ENCODE measurements around the gene TMEM272. TPM values are rescaled to one million over a fixed set of nuclear protein-coding genes. Genes with fewer than 3 reads are reported as not detected.

The TMEM272 gene
- total and polyA plus RNA-seq, 2 donors (not counting 1 experiment from before 2014, with no cell fraction given) = not detected

DNA sequence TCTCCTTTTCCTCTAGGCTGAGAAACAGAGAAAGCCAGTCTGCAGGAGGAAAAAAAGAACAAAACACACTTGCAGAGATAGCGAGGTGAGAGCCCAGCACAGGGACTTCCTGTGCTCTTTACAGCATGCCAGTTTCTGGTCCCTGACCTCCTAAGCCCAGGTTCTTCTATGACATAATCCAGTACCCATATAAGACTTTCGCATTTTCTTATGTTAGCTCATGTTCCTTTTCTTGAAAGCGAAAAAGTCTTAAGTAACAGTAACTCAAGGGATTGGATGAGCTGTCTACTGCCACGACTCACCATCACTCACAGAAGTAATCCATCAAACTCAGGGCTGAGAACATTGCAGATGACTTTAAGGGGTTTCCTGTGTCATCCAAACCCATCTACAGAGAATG is 34.2 kb upstream of the TMEM272 start:
- H3K4me3 Mint-ChIP-seq = no peak overlapping the region
- Histone ChIP-seq H2AFZ (ENCODE audit: insufficient read depth, low read depth, low read length, poor library complexity, severe bottlenecking) (no peak overlapping the region), H3K4me2 (replicated peaks; ENCODE audit: low read depth, low read length, poor library complexity, severe bottlenecking) (no peak overlapping the region), H3K9ac (ENCODE audit: low read length) (no peak overlapping the region), H3K27ac (ENCODE audit: low read length in 2 of 2) (no peak overlapping the region), H3K27me3 (replicated peaks in 1 of 4; ENCODE audit: control extremely low read depth in 1 of 4, control insufficient read depth in 3 of 4, insufficient read depth in 4 of 4, low read length in 3 of 4) (peaks cover 0 to 2% (median 0%) of the 10 kb centered on the region in 4 experiments), H3K36me3 (replicated peaks in 1 of 2; ENCODE audit: control extremely low read depth in 1 of 2, control insufficient read depth in 1 of 2, extremely low read depth in 1 of 2, insufficient read depth in 2 of 2, low read length in 1 of 2) (no peaks in the 10 kb centered on the region), H3K4me1 (ENCODE audit: control insufficient read depth in 2 of 2, insufficient read depth in 2 of 2, low read length in 2 of 2) (no peaks in the 10 kb centered on the region), H4K20me1 (ENCODE audit: control insufficient read depth, insufficient read depth, low read length, poor library complexity, severe bottlenecking) (no peaks in the 10 kb centered on the region), H3K79me2 (ENCODE audit: control insufficient read depth, insufficient read depth, low read length) (no peaks in the 10 kb centered on the region), H3K4me3 (ENCODE audit: control extremely low read depth in 1 of 5, extremely low read depth in 1 of 5, insufficient read depth in 1 of 5, low read depth in 2 of 5, low read length in 4 of 5) (no peak overlapping the region), H3K9me3 (ENCODE audit: control extremely low read depth in 1 of 3, control insufficient read depth in 2 of 3, insufficient read depth in 1 of 3, low read length in 2 of 3) (peaks cover 0 to 15% (median 12%) of the 10 kb centered on the region in 3 donors)
- no peak for DNase-seq
- intact Hi-C loops (cut with micrococcal nuclease) = no loop called here
- TF ChIP-seq, protein P1, sequence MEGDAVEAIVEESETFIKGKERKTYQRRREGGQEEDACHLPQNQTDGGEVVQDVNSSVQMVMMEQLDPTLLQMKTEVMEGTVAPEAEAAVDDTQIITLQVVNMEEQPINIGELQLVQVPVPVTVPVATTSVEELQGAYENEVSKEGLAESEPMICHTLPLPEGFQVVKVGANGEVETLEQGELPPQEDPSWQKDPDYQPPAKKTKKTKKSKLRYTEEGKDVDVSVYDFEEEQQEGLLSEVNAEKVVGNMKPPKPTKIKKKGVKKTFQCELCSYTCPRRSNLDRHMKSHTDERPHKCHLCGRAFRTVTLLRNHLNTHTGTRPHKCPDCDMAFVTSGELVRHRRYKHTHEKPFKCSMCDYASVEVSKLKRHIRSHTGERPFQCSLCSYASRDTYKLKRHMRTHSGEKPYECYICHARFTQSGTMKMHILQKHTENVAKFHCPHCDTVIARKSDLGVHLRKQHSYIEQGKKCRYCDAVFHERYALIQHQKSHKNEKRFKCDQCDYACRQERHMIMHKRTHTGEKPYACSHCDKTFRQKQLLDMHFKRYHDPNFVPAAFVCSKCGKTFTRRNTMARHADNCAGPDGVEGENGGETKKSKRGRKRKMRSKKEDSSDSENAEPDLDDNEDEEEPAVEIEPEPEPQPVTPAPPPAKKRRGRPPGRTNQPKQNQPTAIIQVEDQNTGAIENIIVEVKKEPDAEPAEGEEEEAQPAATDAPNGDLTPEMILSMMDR (IDR thresholded peaks at IDR 0.05) = no peak
- no peak for TF ChIP-seq EZH2 (IDR thresholded peaks at IDR 0.05; ENCODE audit: borderline replicate concordance, insufficient read depth, low read depth, low read length, poor library complexity, severe bottlenecking)
- no peak overlapping the region for H3K27ac Mint-ChIP-seq
- H3K4me1 Mint-ChIP-seq = no peaks in the 10 kb centered on the region
- no peak for ATAC-seq (ENCODE audit: low read depth)
- 61% methylated on average over 3 of the region's 4 CpGs for WGBS (ENCODE audit: insufficient coverage)
- CTCF ChIA-PET = no interaction called here
- POLR2A ChIA-PET = no interaction called here
- peaks cover 16% of the 10 kb centered on the region for H3K27me3 Mint-ChIP-seq
- no peaks in the 10 kb centered on the region for H3K9me3 Mint-ChIP-seq (ENCODE audit: insufficient read depth)

DNA sequence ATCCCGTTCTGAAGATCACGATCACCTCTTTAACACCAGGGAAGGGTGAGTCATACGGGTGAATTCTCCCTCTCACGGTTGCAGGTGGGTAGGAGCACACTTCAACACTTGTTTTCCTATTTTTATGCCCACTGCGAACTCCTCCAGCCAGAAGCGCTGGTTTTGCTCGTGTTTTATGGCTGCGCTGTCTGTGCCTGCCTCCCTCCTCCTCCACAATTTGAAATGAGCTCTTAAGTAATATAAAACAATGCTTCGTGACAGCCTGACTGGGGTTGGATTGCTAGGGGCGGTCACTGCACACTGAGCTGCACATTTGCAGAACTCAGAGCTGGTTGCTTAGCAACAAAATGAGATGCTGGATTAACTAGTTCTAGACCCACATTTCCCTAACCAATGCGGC is 29.7 kb upstream of the TMEM272 start:
- Histone ChIP-seq H3K79me2 (ENCODE audit: control insufficient read depth, insufficient read depth, low read length) (no peaks in the 10 kb centered on the region), H2AFZ (ENCODE audit: insufficient read depth, low read depth, low read length, poor library complexity, severe bottlenecking) (no peak overlapping the region), H3K4me1 (ENCODE audit: control insufficient read depth in 2 of 2, insufficient read depth in 2 of 2, low read length in 2 of 2) (no peaks in the 10 kb centered on the region), H3K4me3 (ENCODE audit: control extremely low read depth in 1 of 5, extremely low read depth in 1 of 5, insufficient read depth in 1 of 5, low read depth in 2 of 5, low read length in 4 of 5) (no peak overlapping the region), H3K4me2 (replicated peaks; ENCODE audit: low read depth, low read length, poor library complexity, severe bottlenecking) (no peak overlapping the region), H4K20me1 (ENCODE audit: control insufficient read depth, insufficient read depth, low read length, poor library complexity, severe bottlenecking) (no peaks in the 10 kb centered on the region), H3K9me3 (ENCODE audit: control extremely low read depth in 1 of 3, control insufficient read depth in 2 of 3, insufficient read depth in 1 of 3, low read length in 2 of 3) (no peaks in the 10 kb centered on the region), H3K27ac (ENCODE audit: low read length in 2 of 2) (no peak overlapping the region), H3K27me3 (replicated peaks in 1 of 4; ENCODE audit: control extremely low read depth in 1 of 4, control insufficient read depth in 3 of 4, insufficient read depth in 4 of 4, low read length in 3 of 4) (peaks cover 0 to 2% (median 0%) of the 10 kb centered on the region in 4 experiments), H3K9ac (ENCODE audit: low read length) (no peak overlapping the region), H3K36me3 (replicated peaks in 1 of 2; ENCODE audit: control extremely low read depth in 1 of 2, control insufficient read depth in 1 of 2, extremely low read depth in 1 of 2, insufficient read depth in 2 of 2, low read length in 1 of 2) (no peaks in the 10 kb centered on the region)
- no peaks in the 10 kb centered on the region for H3K4me1 Mint-ChIP-seq
- CTCF ChIA-PET = interaction anchor here (0.6 kb wide), 1 partner anchor 60 kb away, joined by 3 read pairs; no protein-coding TSS in a partner anchor
- no peak overlapping the region for H3K4me3 Mint-ChIP-seq
- H3K9me3 Mint-ChIP-seq (ENCODE audit: insufficient read depth) = no peaks in the 10 kb centered on the region
- intact Hi-C loops (cut with micrococcal nuclease) = no loop called here
- H3K27ac Mint-ChIP-seq = no peak overlapping the region
- H3K27me3 Mint-ChIP-seq = peaks cover 11% of the 10 kb centered on the region
- ATAC-seq (ENCODE audit: low read depth) (no peak), DNase-seq (no peak)
- whole genome bisulfite sequencing (ENCODE audit: insufficient coverage) = 97% methylated on average over 10 of the region's 11 CpGs
- POLR2A ChIA-PET = no interaction called here
- no peak for TF ChIP-seq EZH2 (IDR thresholded peaks at IDR 0.05; ENCODE audit: borderline replicate concordance, insufficient read depth, low read depth, low read length, poor library complexity, severe bottlenecking)
- TF ChIP-seq, protein P1 (IDR thresholded peaks at IDR 0.05) = no peak
